MM.1S (cell line): Measurements from ENCODE around the gene FAM124A.

Source experiments
- DNase-seq: peaks from one replicate; pipeline ENCODE4 v3.0.0-alpha.2; 2015
- H2AFZ ChIP-seq: fragments of 300-600 bp; sonication (generic); 2 replicates; pipeline ENCODE4 v1.6.0; 2016; ENCODE audit warnings: antibody characterized with exemption, low read length
- H3F3A ChIP-seq: fragments of 300-600 bp; sonication (generic); 2 replicates; pipeline ENCODE4 v1.6.1; 2016; ENCODE audit warnings: mild to moderate bottlenecking, antibody characterized with exemption, low read length, moderate library complexity, mixed read lengths; ENCODE audit not compliant: insufficient read depth
- H3K27ac ChIP-seq: fragments of 300-600 bp; sonication (generic); 2 replicates; pipeline ENCODE4 v1.5.1; 2016; ENCODE audit warnings: mild to moderate bottlenecking, low read length
- H3K27me3 ChIP-seq: fragments of 300-600 bp; sonication (generic); replicated peaks from 2 replicates; pipeline ENCODE4 v1.6.0; 2016; ENCODE audit warnings: low read length; ENCODE audit not compliant: insufficient read depth
- H3K36me3 ChIP-seq: fragments of 300-600 bp; sonication (generic); replicated peaks from 2 replicates; pipeline ENCODE4 v1.6.1; 2016; ENCODE audit warnings: mild to moderate bottlenecking, low read length, mixed read lengths; ENCODE audit not compliant: insufficient read depth
- H3K4me1 ChIP-seq: fragments of 300-600 bp; sonication (generic); 2 replicates; pipeline ENCODE4 v1.6.1; 2016; ENCODE audit warnings: low read length, mixed read lengths
- H3K4me2 ChIP-seq: fragments of 300-600 bp; sonication (generic); 2 replicates; pipeline ENCODE4 v1.6.0; 2016; ENCODE audit warnings: low read depth, low read length
- H3K4me3 ChIP-seq: fragments of 300-600 bp; sonication (generic); 2 replicates; pipeline ENCODE4 v1.5.1; 2016; ENCODE audit warnings: low read length, mixed read lengths
- H3K79me2 ChIP-seq: fragments of 300-600 bp; sonication (generic); 2 replicates; pipeline ENCODE4 v1.6.1; 2016; ENCODE audit warnings: mixed run types, low read length, mixed read lengths
- H3K9ac ChIP-seq: fragments of 300-600 bp; sonication (generic); 2 replicates; pipeline ENCODE4 v1.6.1; 2016; ENCODE audit warnings: low read length, mixed read lengths
- H3K9me2 ChIP-seq: fragments of 300-600 bp; sonication (generic); replicated peaks from 2 replicates; pipeline ENCODE4 v1.6.1; 2016; ENCODE audit warnings: mild to moderate bottlenecking, low read length, mixed read lengths; ENCODE audit not compliant: insufficient read depth
- H3K9me3 ChIP-seq: fragments of 300-600 bp; sonication (generic); replicated peaks from 2 replicates; pipeline ENCODE4 v1.6.1; 2016; ENCODE audit warnings: mild to moderate bottlenecking, low read length, mixed read lengths; ENCODE audit not compliant: insufficient read depth
- H4K20me1 ChIP-seq: fragments of 300-600 bp; sonication (generic); 2 replicates; pipeline ENCODE4 v1.6.1; 2016; ENCODE audit warnings: mild to moderate bottlenecking, low read length, moderate library complexity, mixed read lengths; ENCODE audit not compliant: insufficient read depth
- CTCF ChIP-seq: fragments of 300-600 bp; sonication (generic); IDR thresholded peaks from 2 replicates; pipeline ENCODE4 v1.5.1; 2016; ENCODE audit warnings: antibody characterized with exemption, low read length, mixed read lengths
- EZH2 ChIP-seq: fragments of 300-600 bp; sonication (generic); optimal IDR thresholded peaks from 2 replicates; pipeline ENCODE3; 2017; ENCODE audit warnings: low read depth, mild to moderate bottlenecking, antibody characterized with exemption, low read length, mixed read lengths
- EZH2phosphoT487 ChIP-seq: fragments of 300-600 bp; sonication (generic); IDR thresholded peaks from 2 replicates; pipeline ENCODE4 v1.6.1; 2018; ENCODE audit warnings: antibody characterized with exemption, low read length

The FAM124A gene

GRCh38 chr13:51270623-51271415 is 48.6 kb downstream of the FAM124A start:
- Histone ChIP-seq H2AFZ (no peak overlapping the region), H3K4me1 (no peaks in the 10 kb centered on the region), H3K9ac (no peak overlapping the region), H3F3A (no peaks in the 10 kb centered on the region), H4K20me1 (no peaks in the 10 kb centered on the region), H3K27ac (no peak overlapping the region), H3K4me2 (no peak overlapping the region), H3K79me2 (no peaks in the 10 kb centered on the region), H3K9me2 (no peaks in the 10 kb centered on the region), H3K9me3 (no peaks in the 10 kb centered on the region), H3K36me3 (no peaks in the 10 kb centered on the region), H3K4me3 (no peak overlapping the region), H3K27me3 (no peaks in the 10 kb centered on the region)
- TF ChIP-seq EZH2phosphoT487: no peak
- DNase-seq: no peak

GRCh38 chr13:51271528-51272085 is 49.4 kb downstream of the FAM124A start:
- no peak for DNase-seq
- no peak for TF ChIP-seq EZH2
- TF ChIP-seq CTCF: no peak
- no peak for TF ChIP-seq EZH2phosphoT487
- no peaks in the 10 kb centered on the region for H3K4me1 ChIP-seq
- no peak overlapping the region for H3K4me3 ChIP-seq
- no peak overlapping the region for H3K27ac ChIP-seq
- no peaks in the 10 kb centered on the region for H3K36me3 ChIP-seq
- no peak overlapping the region for H3K4me2 ChIP-seq
- H3K27me3 ChIP-seq: no peaks in the 10 kb centered on the region
- no peak overlapping the region for H3K9ac ChIP-seq
- H4K20me1 ChIP-seq: no peaks in the 10 kb centered on the region
- no peaks in the 10 kb centered on the region for H3K9me2 ChIP-seq
- H3F3A ChIP-seq: no peaks in the 10 kb centered on the region
- no peaks in the 10 kb centered on the region for H3K79me2 ChIP-seq
- H2AFZ ChIP-seq: no peak overlapping the region
- no peaks in the 10 kb centered on the region for H3K9me3 ChIP-seq

- H3K27me3 ChIP-seq: no peaks in the 10 kb centered on the region
- no peaks in the 10 kb centered on the region for H3K9me2 ChIP-seq
- H3K4me3 ChIP-seq: no peak overlapping the region
- H3K9ac ChIP-seq: no peak overlapping the region
- no peaks in the 10 kb centered on the region for H3F3A ChIP-seq
- TF ChIP-seq EZH2phosphoT487 (no peak), EZH2 (no peak), CTCF (no peak)
- H4K20me1 ChIP-seq: no peaks in the 10 kb centered on the region
- no peaks in the 10 kb centered on the region for H3K4me1 ChIP-seq
- no peak for DNase-seq
- no peaks in the 10 kb centered on the region for H3K36me3 ChIP-seq
- no peak overlapping the region for H2AFZ ChIP-seq
- H3K79me2 ChIP-seq: no peaks in the 10 kb centered on the region
- no peak overlapping the region for H3K27ac ChIP-seq
- no peaks in the 10 kb centered on the region for H3K9me3 ChIP-seq
- no peak overlapping the region for H3K4me2 ChIP-seq
Measured at GRCh38 chr13:51275101-51275500, 52.9 kb downstream of the FAM124A start.

GRCh38 chr13:51276636-51277035 is 54.4 kb downstream of the FAM124A start:
- Histone ChIP-seq H3K9me2 (no peaks in the 10 kb centered on the region), H2AFZ (no peak overlapping the region), H3K27me3 (no peaks in the 10 kb centered on the region), H3K4me3 (no peak overlapping the region), H4K20me1 (no peaks in the 10 kb centered on the region), H3F3A (no peaks in the 10 kb centered on the region), H3K4me2 (no peak overlapping the region), H3K4me1 (no peaks in the 10 kb centered on the region), H3K9ac (no peak overlapping the region), H3K9me3 (no peaks in the 10 kb centered on the region), H3K27ac (no peak overlapping the region), H3K79me2 (no peaks in the 10 kb centered on the region), H3K36me3 (no peaks in the 10 kb centered on the region)
- no peak for TF ChIP-seq EZH2phosphoT487
- TF ChIP-seq CTCF: no peak
- no peak for TF ChIP-seq EZH2
- DNase-seq: no peak
